ENCODE results near the gene C4orf50.

Gene C4orf50

GRCh38 chr4:6022607-6023288, 4.5 kb upstream of the C4orf50 start:
- TF ChIP-seq EZH2 (IDR thresholded peaks at IDR 0.05; ENCODE audit: borderline replicate concordance, low read depth, low read length, severe bottlenecking) (no peak), CTCF (IDR thresholded peaks at IDR 0.05; ENCODE audit: borderline replicate concordance, extremely low read depth, low read length, poor library complexity, severe bottlenecking) (no peak)
- Histone ChIP-seq H2AFZ (ENCODE audit: low read depth, low read length) (no peak overlapping the region), H3K4me2 (ENCODE audit: insufficient read depth, low read length) (no peak overlapping the region), H3K4me1 (ENCODE audit: insufficient read depth, low read length) (no peaks in the 10 kb centered on the region), H3K36me3 (ENCODE audit: insufficient read depth, low read length) (no peaks in the 10 kb centered on the region), H3K27me3 (ENCODE audit: insufficient read depth, low read length, poor library complexity) (peaks cover 2% of the 10 kb centered on the region), H3K9me3 (ENCODE audit: insufficient read depth, low read length, severe bottlenecking) (no peaks in the 10 kb centered on the region), H3K79me2 (ENCODE audit: insufficient read depth, low read length) (no peaks in the 10 kb centered on the region), H3K9ac (ENCODE audit: low read depth, low read length) (no peak overlapping the region), H3K27ac (ENCODE audit: low read length) (no peak overlapping the region), H4K20me1 (ENCODE audit: insufficient read depth, low read length) (no peaks in the 10 kb centered on the region), H3K4me3 (ENCODE audit: low read depth in 1 of 2, low read length in 2 of 2) (no peak overlapping the region)
- DNase-seq, result no peak
- no peak for ATAC-seq (ENCODE audit: insufficient read depth, low read depth)

- DNase-seq (no peak), ATAC-seq (ENCODE audit: insufficient read depth, low read depth) (no peak)
These were observed 3.8 kb upstream of the C4orf50 start for GRCh38 chr4:6021831-6022606.

GRCh38 chr4:6020613-6021012, 2.4 kb upstream of the C4orf50 start:
- TF ChIP-seq EZH2 (IDR thresholded peaks at IDR 0.05; ENCODE audit: borderline replicate concordance, low read depth, low read length, severe bottlenecking) (no peak), CTCF (IDR thresholded peaks at IDR 0.05; ENCODE audit: borderline replicate concordance, extremely low read depth, low read length, poor library complexity, severe bottlenecking) (no peak)
- Histone ChIP-seq H3K9me3 (ENCODE audit: insufficient read depth, low read length, severe bottlenecking) (no peaks in the 10 kb centered on the region), H3K4me2 (ENCODE audit: insufficient read depth, low read length) (no peak overlapping the region), H3K79me2 (ENCODE audit: insufficient read depth, low read length) (no peaks in the 10 kb centered on the region), H3K9ac (ENCODE audit: low read depth, low read length) (no peak overlapping the region), H2AFZ (ENCODE audit: low read depth, low read length) (no peak overlapping the region), H3K4me3 (ENCODE audit: low read depth in 1 of 2, low read length in 2 of 2) (no peak overlapping the region), H3K4me1 (ENCODE audit: insufficient read depth, low read length) (no peaks in the 10 kb centered on the region), H4K20me1 (ENCODE audit: insufficient read depth, low read length) (no peaks in the 10 kb centered on the region), H3K27ac (ENCODE audit: low read length) (no peak overlapping the region), H3K36me3 (ENCODE audit: insufficient read depth, low read length) (no peaks in the 10 kb centered on the region), H3K27me3 (ENCODE audit: insufficient read depth, low read length, poor library complexity) (peaks cover 2% of the 10 kb centered on the region)
- no peak for DNase-seq
- ATAC-seq (ENCODE audit: insufficient read depth, low read depth), result no peak

More at GRCh38 chr4:6021831-6022606, 3.8 kb upstream of the C4orf50 start:
- Histone ChIP-seq H3K27me3 (ENCODE audit: insufficient read depth, low read length, poor library complexity) (peaks cover 2% of the 10 kb centered on the region), H2AFZ (ENCODE audit: low read depth, low read length) (no peak overlapping the region), H3K36me3 (ENCODE audit: insufficient read depth, low read length) (no peaks in the 10 kb centered on the region), H3K4me2 (ENCODE audit: insufficient read depth, low read length) (no peak overlapping the region), H4K20me1 (ENCODE audit: insufficient read depth, low read length) (no peaks in the 10 kb centered on the region), H3K9me3 (ENCODE audit: insufficient read depth, low read length, severe bottlenecking) (no peaks in the 10 kb centered on the region), H3K27ac (ENCODE audit: low read length) (no peak overlapping the region), H3K4me1 (ENCODE audit: insufficient read depth, low read length) (no peaks in the 10 kb centered on the region), H3K4me3 (ENCODE audit: low read depth in 1 of 2, low read length in 2 of 2) (no peak overlapping the region), H3K79me2 (ENCODE audit: insufficient read depth, low read length) (no peaks in the 10 kb centered on the region), H3K9ac (ENCODE audit: low read depth, low read length) (no peak overlapping the region)
- TF ChIP-seq EZH2 (IDR thresholded peaks at IDR 0.05; ENCODE audit: borderline replicate concordance, low read depth, low read length, severe bottlenecking) (no peak), CTCF (IDR thresholded peaks at IDR 0.05; ENCODE audit: borderline replicate concordance, extremely low read depth, low read length, poor library complexity, severe bottlenecking) (no peak)

Measured in DND-41 (cell line).